ENCODE data around the gene TXNIP.

DNA sequence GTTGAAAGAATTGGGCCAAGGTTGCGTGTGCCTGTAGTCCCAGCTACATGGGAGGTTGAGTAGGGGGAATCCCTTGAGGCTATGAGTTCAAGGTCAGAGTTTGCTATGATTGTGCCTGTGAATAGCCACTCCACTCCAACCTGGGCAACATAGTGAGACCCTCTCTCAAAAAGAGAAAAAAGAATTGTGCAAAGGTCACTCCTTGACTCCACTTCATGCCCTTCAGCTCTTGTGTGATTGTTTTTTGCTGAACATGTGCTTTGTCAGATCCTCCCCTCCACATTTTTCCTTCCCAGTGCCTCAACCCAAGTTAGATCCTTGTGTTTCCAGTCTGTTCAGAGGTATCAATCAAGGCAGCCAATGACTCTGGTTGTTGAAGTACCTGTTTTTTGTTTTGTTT is 8.5 kb downstream of the TXNIP start:
- TF ChIP-seq, protein P1, sequence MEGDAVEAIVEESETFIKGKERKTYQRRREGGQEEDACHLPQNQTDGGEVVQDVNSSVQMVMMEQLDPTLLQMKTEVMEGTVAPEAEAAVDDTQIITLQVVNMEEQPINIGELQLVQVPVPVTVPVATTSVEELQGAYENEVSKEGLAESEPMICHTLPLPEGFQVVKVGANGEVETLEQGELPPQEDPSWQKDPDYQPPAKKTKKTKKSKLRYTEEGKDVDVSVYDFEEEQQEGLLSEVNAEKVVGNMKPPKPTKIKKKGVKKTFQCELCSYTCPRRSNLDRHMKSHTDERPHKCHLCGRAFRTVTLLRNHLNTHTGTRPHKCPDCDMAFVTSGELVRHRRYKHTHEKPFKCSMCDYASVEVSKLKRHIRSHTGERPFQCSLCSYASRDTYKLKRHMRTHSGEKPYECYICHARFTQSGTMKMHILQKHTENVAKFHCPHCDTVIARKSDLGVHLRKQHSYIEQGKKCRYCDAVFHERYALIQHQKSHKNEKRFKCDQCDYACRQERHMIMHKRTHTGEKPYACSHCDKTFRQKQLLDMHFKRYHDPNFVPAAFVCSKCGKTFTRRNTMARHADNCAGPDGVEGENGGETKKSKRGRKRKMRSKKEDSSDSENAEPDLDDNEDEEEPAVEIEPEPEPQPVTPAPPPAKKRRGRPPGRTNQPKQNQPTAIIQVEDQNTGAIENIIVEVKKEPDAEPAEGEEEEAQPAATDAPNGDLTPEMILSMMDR (IDR thresholded peaks at IDR 0.05; ENCODE audit: insufficient read depth, low read depth, low read length) = no peak
- no peak for TF ChIP-seq EZH2 (IDR thresholded peaks at IDR 0.05; ENCODE audit: insufficient read depth, low read length)

Measured in astrocyte (in vitro differentiated cells and primary cell).